GM12872 (cell line): ENCODE results near the gene NXNL2.

Experiments
- CTCF ChIP-seq: IDR thresholded peaks from 3 replicates; pipeline ENCODE4 v1.5.1; 2011; ENCODE audit warnings: low read depth, mild to moderate bottlenecking, low read length, moderate library complexity; ENCODE audit not compliant: insufficient read depth

NXNL2 gene

GRCh38 chr9:88571419-88571818 is 36.4 kb downstream of the NXNL2 start:
- no peak for TF ChIP-seq CTCF

- TF ChIP-seq CTCF, result no peak
Measured at GRCh38 chr9:88572684-88573083, 37.7 kb downstream of the NXNL2 start.

- no peak for TF ChIP-seq CTCF
Measured at GRCh38 chr9:88574953-88575352, 40.0 kb downstream of the NXNL2 start.

- no peak for TF ChIP-seq CTCF
Measured at GRCh38 chr9:88577256-88578120, 42.5 kb downstream of the NXNL2 start.

GRCh38 chr9:88578121-88579049 is 43.4 kb downstream of the NXNL2 start:
- peak; percentile 89 for TF ChIP-seq CTCF

- TF ChIP-seq CTCF, result no peak
Measured at GRCh38 chr9:88579050-88579715, 44.2 kb downstream of the NXNL2 start.

- TF ChIP-seq CTCF, result no peak
Measured at GRCh38 chr9:88580961-88581360, 46.0 kb downstream of the NXNL2 start.
